ENCODE data around the gene ARFGAP3.

DNA sequence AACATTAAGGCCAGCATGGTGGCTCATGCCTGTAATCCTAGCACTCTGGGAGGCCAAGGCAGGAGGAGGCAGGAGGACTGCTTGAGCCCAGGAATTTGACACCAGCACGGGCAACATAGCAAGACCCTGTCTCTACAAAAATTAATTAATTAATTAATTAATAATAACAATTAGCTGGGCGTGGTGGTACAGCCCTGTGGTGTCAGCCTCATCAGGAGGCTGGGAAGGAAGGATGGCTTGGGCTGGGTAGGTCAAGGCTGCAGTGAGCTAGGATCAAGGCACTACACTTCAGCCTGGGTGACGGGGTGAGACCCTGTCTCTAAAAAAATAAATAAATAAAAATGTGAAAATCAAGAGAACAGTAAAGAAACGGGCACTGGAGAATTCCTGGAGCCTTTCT lies 1.4 kb downstream of the ARFGAP3 start:
- no peak for TF ChIP-seq POLR2AphosphoS5 (IDR thresholded peaks at IDR 0.05)
- no peak for TF ChIP-seq CTCF (IDR thresholded peaks at IDR 0.05 in 8 of 11, conservative IDR thresholded peaks at IDR 0.05 in 3 of 11)
